ENCODE results near the gene CPED1. TPM values are rescaled to one million over a fixed set of nuclear protein-coding genes. Genes with fewer than 3 reads are reported as not detected.

Gene CPED1
- total RNA-seq, 1 donor from 2014 or later, result 38.6 TPM

GRCh38 chr7:121279060-121279620 lies 290.6 kb downstream of the CPED1 start:
- no peak for ATAC-seq
- H3K27ac ChIP-seq, result no peak overlapping the region
- H3K27me3 ChIP-seq (ENCODE audit: low read depth), result no peaks in the 10 kb centered on the region
- H3K4me3 ChIP-seq, result no peak overlapping the region
- no peak for TF ChIP-seq CTCF (IDR thresholded peaks at IDR 0.05)
- DNase-seq, result no peak
- intact Hi-C loops (cut with DNase I), result no loop called here
- no peaks in the 10 kb centered on the region for H3K9me3 ChIP-seq
- no peaks in the 10 kb centered on the region for H3K36me3 ChIP-seq
- no peaks in the 10 kb centered on the region for H3K4me1 ChIP-seq

- intact Hi-C loops (cut with DNase I), result no loop called here
- no peak overlapping the region for H3K27ac ChIP-seq
- TF ChIP-seq CTCF (IDR thresholded peaks at IDR 0.05), result no peak
Measured at GRCh38 chr7:121279822-121280221, 291.3 kb downstream of the CPED1 start.

GRCh38 chr7:121280656-121281055 lies 292.1 kb downstream of the CPED1 start:
- intact Hi-C loops (cut with DNase I), result no loop called here
- ATAC-seq, result no peak
- H3K27me3 ChIP-seq (ENCODE audit: low read depth), result no peaks in the 10 kb centered on the region
- TF ChIP-seq CTCF (IDR thresholded peaks at IDR 0.05), result no peak
- no peak overlapping the region for H3K27ac ChIP-seq
- DNase-seq, result no peak
- H3K36me3 ChIP-seq, result no peaks in the 10 kb centered on the region
- H3K4me1 ChIP-seq, result no peaks in the 10 kb centered on the region
- H3K4me3 ChIP-seq, result no peak overlapping the region
- no peaks in the 10 kb centered on the region for H3K9me3 ChIP-seq

More at GRCh38 chr7:121279822-121280221, 291.3 kb downstream of the CPED1 start:
- ATAC-seq (no peak), DNase-seq (no peak)
- Histone ChIP-seq H3K36me3 (no peaks in the 10 kb centered on the region), H3K4me3 (no peak overlapping the region), H3K9me3 (no peaks in the 10 kb centered on the region), H3K27me3 (ENCODE audit: low read depth) (no peaks in the 10 kb centered on the region), H3K4me1 (no peaks in the 10 kb centered on the region)

- TF ChIP-seq CTCF (IDR thresholded peaks at IDR 0.05), result no peak
- intact Hi-C loops (cut with DNase I), result no loop called here
- Histone ChIP-seq H3K4me1 (no peaks in the 10 kb centered on the region), H3K27me3 (ENCODE audit: low read depth) (no peaks in the 10 kb centered on the region), H3K9me3 (no peaks in the 10 kb centered on the region), H3K4me3 (no peak overlapping the region), H3K27ac (no peak overlapping the region), H3K36me3 (no peaks in the 10 kb centered on the region)
- no peak for DNase-seq
- no peak for ATAC-seq
Measured at GRCh38 chr7:121282129-121282528, 293.6 kb downstream of the CPED1 start.

- Histone ChIP-seq H3K9me3 (no peaks in the 10 kb centered on the region), H3K4me3 (no peak overlapping the region), H3K27me3 (ENCODE audit: low read depth) (no peaks in the 10 kb centered on the region), H3K4me1 (no peaks in the 10 kb centered on the region), H3K36me3 (no peaks in the 10 kb centered on the region), H3K27ac (no peak overlapping the region)
- DNase-seq (no peak), ATAC-seq (no peak)
- intact Hi-C loops (cut with DNase I), result no loop called here
- TF ChIP-seq CTCF (IDR thresholded peaks at IDR 0.05), result no peak
Measured at GRCh38 chr7:121285066-121285667, 296.7 kb downstream of the CPED1 start.
